HCT116 (cell line): ENCODE data around the gene ASPRV1. TPM values are rescaled to one million over a fixed set of nuclear protein-coding genes. Genes with fewer than 3 reads are reported as not detected.

Experiments used
- ATAC-seq: fragments of 200-7000 bp; cut with Tn5 transposase; 2 replicates; pipeline ENCODE4 v1.9.1; 2020; ENCODE audit warnings: mild to moderate bottlenecking, moderate library complexity
- BruUV-seq: library from RNA; stranded (reverse); fragments of 400-500 nt; replicated peaks from 2 replicates; lab custom pipeline; 2021; lab: Mats Ljungman, UMichigan
- CTCF ChIA-PET: fragments of 300-600 bp; sonication (Branson Sonifier 250); formaldehyde crosslinking; loops from one replicate; lab custom pipeline; 2021; ENCODE audit warnings: antibody characterized with exemption; lab: Charles Lee
- POLR2A ChIA-PET: fragments of 300-600, 350-600 bp; sonication (Branson Sonifier 250); formaldehyde crosslinking; loops from one replicate; lab custom pipeline; 2021; ENCODE audit warnings: antibody characterized with exemption; lab: Charles Lee
- RAD21 ChIA-PET, 2 experiments: fragments of 300-600 bp; sonication (Branson Sonifier 250); formaldehyde crosslinking; loops; one replicate each; lab custom pipeline; 2023; ENCODE audit warnings: low total read pairs in 2 of 2; ENCODE audit not compliant: uncharacterized antibody in 2 of 2, unreplicated experiment in 2 of 2, low non-redundant PET in 1 of 2; lab: Charles Lee
- DNase-seq: peaks from one replicate; pipeline ENCODE4 v3.0.0-alpha.2; 2010; ENCODE audit warnings: low read depth, low spot score
- H2AFZ ChIP-seq: fragments of 200-600 bp; shearing (Covaris generic), sonication (generic); 2 replicates; pipeline ENCODE4 v1.6.1; 2017; ENCODE audit warnings: low read depth, mixed run types, mixed read lengths, antibody characterized with exemption, low read length; ENCODE audit not compliant: poor library complexity, severe bottlenecking
- H3K27ac ChIP-seq: 2 replicates; pipeline ENCODE4 v1.5.1; 2012; ENCODE audit warnings: low read depth, low read length
- H3K27me3 ChIP-seq: fragments of 200-600 bp; sonication (generic); 2 replicates; pipeline ENCODE4 v1.6.1; 2016; ENCODE audit warnings: mixed run types, low read length, mixed read lengths; ENCODE audit not compliant: insufficient read depth
- H3K36me3 ChIP-seq, 2 experiments: fragments of 200-500 bp in 1 of 2; fragments of 200-600 bp in 1 of 2; sonication (Bioruptor generic) in 1 of 2; sonication (generic) in 1 of 2; 2 replicates each; pipeline versions ENCODE4 v1.5.1 to v1.6.1; 2014 to 2016; ENCODE audit warnings: low read length in 2 of 2, inconsistent platforms in 1 of 2, mixed read lengths in 1 of 2, mixed run types in 1 of 2; ENCODE audit not compliant: insufficient read depth in 2 of 2, control insufficient read depth in 1 of 2
- H3K4me1 ChIP-seq, 2 experiments: fragments of 200-600 bp in 1 of 2; sonication (generic) in 1 of 2; 2 replicates each; pipeline versions ENCODE4 v1.5.1 to v1.6.1; 2012 to 2017; ENCODE audit warnings: low read length in 2 of 2, inconsistent platforms in 1 of 2, mild to moderate bottlenecking in 1 of 2, mixed read lengths in 1 of 2, mixed run types in 1 of 2, moderate library complexity in 1 of 2; ENCODE audit not compliant: insufficient read depth in 2 of 2, control insufficient read depth in 1 of 2
- H3K4me2 ChIP-seq: fragments of 200-600 bp; sonication (generic); 2 replicates; pipeline ENCODE4 v1.6.1; 2017; ENCODE audit warnings: mixed run types, low read length, mixed read lengths
- H3K4me3 ChIP-seq, 2 experiments: fragments of 200-600 bp in 1 of 2; sonication (generic) in 1 of 2; replicated peaks in 1 of 2; 2 replicates each; pipeline ENCODE4 v1.5.1; 2011 to 2016; ENCODE audit warnings: low read length in 2 of 2, control low read depth in 1 of 2, low read depth in 1 of 2, mild to moderate bottlenecking in 1 of 2, mixed read lengths in 1 of 2, mixed run types in 1 of 2
- H3K79me2 ChIP-seq: fragments of 200-600 bp; sonication (generic); 2 replicates; pipeline ENCODE4 v1.6.1; 2017; ENCODE audit warnings: mild to moderate bottlenecking, mixed run types, low read length, moderate library complexity, mixed read lengths; ENCODE audit not compliant: insufficient read depth
- H3K9ac ChIP-seq: fragments of 200-600 bp; sonication (generic); 2 replicates; pipeline ENCODE4 v1.6.1; 2016; ENCODE audit warnings: low read length, mixed read lengths
- H3K9me2 ChIP-seq: fragments of 200-600 bp; sonication (generic), shearing (Covaris generic); 2 replicates; pipeline ENCODE4 v1.6.1; 2017; ENCODE audit warnings: mixed run types, mild to moderate bottlenecking, moderate library complexity; ENCODE audit not compliant: insufficient read depth
- H3K9me3 ChIP-seq, 2 experiments: fragments of 200-500 bp in 1 of 2; fragments of 200-600 bp in 1 of 2; sonication (Bioruptor generic) in 1 of 2; sonication (generic) in 1 of 2; 2 replicates each; pipeline ENCODE4 v1.6.1; 2014 to 2017; ENCODE audit warnings: low read length in 2 of 2, mixed read lengths in 2 of 2, inconsistent platforms in 1 of 2, low read depth in 1 of 2, mild to moderate bottlenecking in 1 of 2, mixed run types in 1 of 2, moderate library complexity in 1 of 2; ENCODE audit not compliant: control insufficient read depth in 1 of 2, insufficient read depth in 1 of 2
- H4K20me1 ChIP-seq: fragments of 200-600 bp; sonication (generic), shearing (Covaris generic); 2 replicates; pipeline ENCODE4 v1.6.1; 2017; ENCODE audit warnings: mixed run types, mild to moderate bottlenecking, moderate library complexity; ENCODE audit not compliant: insufficient read depth
- CBX3 ChIP-seq: IDR thresholded peaks from 2 replicates; pipeline ENCODE4 v1.6.1; 2012; ENCODE audit warnings: low read depth
- CEBPB ChIP-seq: IDR thresholded peaks from 2 replicates; pipeline ENCODE4 v1.6.1; 2012; ENCODE audit warnings: low read depth
- ELF1 ChIP-seq: IDR thresholded peaks from 2 replicates; pipeline ENCODE4 v1.6.1; 2012; ENCODE audit warnings: low read depth, borderline replicate concordance
- EZH2 ChIP-seq: fragments of 200-600 bp; sonication (generic); IDR thresholded peaks from 2 replicates; pipeline ENCODE4 v1.6.1; 2017; ENCODE audit warnings: antibody characterized with exemption, mixed run types
- FOSL1 ChIP-seq: IDR thresholded peaks from 2 replicates; pipeline ENCODE4 v1.6.1; 2012; ENCODE audit warnings: low read depth
- SIN3A ChIP-seq: IDR thresholded peaks from 2 replicates; pipeline ENCODE4 v1.6.1; 2012; ENCODE audit warnings: low read depth
- SRF ChIP-seq: IDR thresholded peaks from 2 replicates; pipeline ENCODE4 v1.6.1; 2012; ENCODE audit warnings: low read depth
- TCF7L2 ChIP-seq: IDR thresholded peaks from 2 replicates; pipeline ENCODE4 v1.7.0; 2011; ENCODE audit warnings: borderline replicate concordance, inconsistent platforms; ENCODE audit not compliant: insufficient read depth, insufficient read length; ENCODE audit errors: extremely low read depth
- intact Hi-C: fragments of 100-400 bp; cut with micrococcal nuclease; formaldehyde crosslinking; loops from 2 replicates; pipeline ENCODE4 v1.10.0; 2022
- total RNA-seq: library from RNA; stranded (reverse); gene quantifications from one replicate; pipeline ENCODE4 v1.2.1, GENCODE V29; 2021; ENCODE audit not compliant: unreplicated experiment
- TF ChIP-seq, protein P1 (sequence below): IDR thresholded peaks from 2 replicates; pipeline ENCODE4 v1.6.1; 2011; ENCODE audit warnings: mild to moderate bottlenecking, low read length, moderate library complexity; ENCODE audit not compliant: insufficient replicate concordance; ENCODE audit errors: extremely low read depth

ASPRV1 gene
- total RNA-seq, 1 experiment from 2014 or later, result 1.1 TPM

DNA sequence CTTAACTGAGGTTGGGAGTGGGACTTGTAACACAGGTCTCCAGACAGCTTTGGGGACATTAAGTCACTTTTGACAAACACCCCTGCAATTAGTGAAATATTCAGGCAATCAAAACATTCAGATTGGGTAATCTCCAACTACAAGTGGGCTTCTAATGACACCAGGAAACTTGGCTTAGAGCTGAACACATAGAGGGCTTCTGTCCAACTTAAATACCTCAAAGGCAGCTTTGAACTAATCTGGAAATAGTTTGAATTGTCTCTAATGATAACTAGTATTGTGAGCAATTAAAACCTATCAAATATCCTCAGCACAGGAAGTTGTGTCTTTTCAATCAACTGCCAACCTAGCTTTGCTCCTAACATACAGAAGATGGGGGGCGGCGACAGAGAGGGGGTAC lies 5.1 kb upstream of the ASPRV1 start:
- Histone ChIP-seq H3K4me1 (no peaks in the 10 kb centered on the region), H3K27me3 (no peaks in the 10 kb centered on the region), H3K79me2 (no peaks in the 10 kb centered on the region), H2AFZ (no peak overlapping the region), H3K9ac (no peak overlapping the region), H4K20me1 (no peaks in the 10 kb centered on the region), H3K36me3 (no peaks in the 10 kb centered on the region), H3K4me2 (no peak overlapping the region), H3K27ac (no peak overlapping the region), H3K9me2 (no peaks in the 10 kb centered on the region), H3K9me3 (no peaks in the 10 kb centered on the region), H3K4me3 (no peak overlapping the region)
- TF ChIP-seq SIN3A (no peak), CBX3 (no peak), TCF7L2 (no peak), EZH2 (no peak), SRF (no peak), CEBPB (no peak), FOSL1 (no peak), ELF1 (no peak)
- TF ChIP-seq, protein P1, sequence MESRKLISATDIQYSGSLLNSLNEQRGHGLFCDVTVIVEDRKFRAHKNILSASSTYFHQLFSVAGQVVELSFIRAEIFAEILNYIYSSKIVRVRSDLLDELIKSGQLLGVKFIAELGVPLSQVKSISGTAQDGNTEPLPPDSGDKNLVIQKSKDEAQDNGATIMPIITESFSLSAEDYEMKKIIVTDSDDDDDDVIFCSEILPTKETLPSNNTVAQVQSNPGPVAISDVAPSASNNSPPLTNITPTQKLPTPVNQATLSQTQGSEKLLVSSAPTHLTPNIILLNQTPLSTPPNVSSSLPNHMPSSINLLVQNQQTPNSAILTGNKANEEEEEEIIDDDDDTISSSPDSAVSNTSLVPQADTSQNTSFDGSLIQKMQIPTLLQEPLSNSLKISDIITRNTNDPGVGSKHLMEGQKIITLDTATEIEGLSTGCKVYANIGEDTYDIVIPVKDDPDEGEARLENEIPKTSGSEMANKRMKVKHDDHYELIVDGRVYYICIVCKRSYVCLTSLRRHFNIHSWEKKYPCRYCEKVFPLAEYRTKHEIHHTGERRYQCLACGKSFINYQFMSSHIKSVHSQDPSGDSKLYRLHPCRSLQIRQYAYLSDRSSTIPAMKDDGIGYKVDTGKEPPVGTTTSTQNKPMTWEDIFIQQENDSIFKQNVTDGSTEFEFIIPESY, result no peak
- POLR2A ChIA-PET, result no interaction called here
- ATAC-seq (no peak), DNase-seq (no peak)
- intact Hi-C loops, result no loop called here
- RAD21 ChIA-PET, result no interaction called here
- no TSS peak for BruUV-seq
- CTCF ChIA-PET, result no interaction called here
